ENCODE data around the gene GPER1.
"Not testable (repeated sequence)": the region's sequence is repeated elsewhere in the genome, so short reads cannot be mapped to it uniquely, and the experiment has no call there.

Gene GPER1

DNA sequence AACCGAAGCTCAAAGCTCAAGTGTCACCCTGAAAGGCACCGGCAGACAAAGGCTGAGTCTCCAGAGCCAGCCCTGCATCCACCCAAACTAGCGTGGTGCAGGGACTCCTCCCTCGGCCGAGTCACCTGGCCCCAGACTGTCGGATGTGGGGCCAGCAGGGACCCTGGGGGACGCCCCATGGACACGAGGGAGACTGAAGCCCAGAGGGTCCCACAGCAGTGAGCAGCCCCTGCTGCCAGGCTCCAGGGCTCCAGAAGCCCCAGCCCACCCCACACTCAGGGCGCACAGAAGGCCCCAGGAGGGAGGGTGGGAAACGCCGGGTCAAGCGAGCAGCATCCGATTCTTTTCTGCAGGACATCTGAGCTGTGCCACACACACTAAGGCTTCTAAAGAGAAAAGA is 23.3 kb upstream of the GPER1 start:
- Histone ChIP-seq H3K4me1 (ENCODE audit: control insufficient read depth, insufficient read depth, low read length) (peaks cover 3% of the 10 kb centered on the region), H3K36me3 (ENCODE audit: control insufficient read depth, insufficient read depth, low read length) (no peaks in the 10 kb centered on the region), H3K27me3 (ENCODE audit: control insufficient read depth, insufficient read depth, low read length) (no peaks in the 10 kb centered on the region), H3K9me3 (ENCODE audit: control insufficient read depth, insufficient read depth, low read length) (no peaks in the 10 kb centered on the region), H3K9ac (ENCODE audit: low read depth, low read length) (no peak overlapping the region), H3K4me3 (ENCODE audit: low read depth, low read length) (no peak overlapping the region)

DNA sequence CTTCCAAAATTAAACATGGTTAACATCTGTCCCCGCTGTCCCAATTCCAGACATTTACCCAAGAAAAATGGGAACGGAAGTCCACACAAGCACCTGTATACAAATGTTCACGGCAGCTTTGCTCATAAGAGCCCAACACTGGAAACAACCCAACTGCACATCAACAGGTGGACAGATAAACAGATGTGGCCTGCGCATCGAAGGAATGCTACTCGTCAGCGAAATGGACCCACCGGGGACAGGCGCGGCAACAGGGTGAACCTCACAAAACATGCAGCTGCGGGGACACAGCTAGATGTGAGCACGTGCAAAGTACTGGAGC is 22.7 kb upstream of the GPER1 start:
- H3K4me1 ChIP-seq (ENCODE audit: control insufficient read depth, insufficient read depth, low read length), result peaks cover under 1% of the 10 kb centered on the region
- H3K9ac ChIP-seq (ENCODE audit: low read depth, low read length), result no peak overlapping the region
- no peaks in the 10 kb centered on the region for H3K27me3 ChIP-seq (ENCODE audit: control insufficient read depth, insufficient read depth, low read length)
- no peaks in the 10 kb centered on the region for H3K36me3 ChIP-seq (ENCODE audit: control insufficient read depth, insufficient read depth, low read length)
- H3K9me3 ChIP-seq (ENCODE audit: control insufficient read depth, insufficient read depth, low read length), result no peaks in the 10 kb centered on the region
- no peak overlapping the region for H3K4me3 ChIP-seq (ENCODE audit: low read depth, low read length)

DNA sequence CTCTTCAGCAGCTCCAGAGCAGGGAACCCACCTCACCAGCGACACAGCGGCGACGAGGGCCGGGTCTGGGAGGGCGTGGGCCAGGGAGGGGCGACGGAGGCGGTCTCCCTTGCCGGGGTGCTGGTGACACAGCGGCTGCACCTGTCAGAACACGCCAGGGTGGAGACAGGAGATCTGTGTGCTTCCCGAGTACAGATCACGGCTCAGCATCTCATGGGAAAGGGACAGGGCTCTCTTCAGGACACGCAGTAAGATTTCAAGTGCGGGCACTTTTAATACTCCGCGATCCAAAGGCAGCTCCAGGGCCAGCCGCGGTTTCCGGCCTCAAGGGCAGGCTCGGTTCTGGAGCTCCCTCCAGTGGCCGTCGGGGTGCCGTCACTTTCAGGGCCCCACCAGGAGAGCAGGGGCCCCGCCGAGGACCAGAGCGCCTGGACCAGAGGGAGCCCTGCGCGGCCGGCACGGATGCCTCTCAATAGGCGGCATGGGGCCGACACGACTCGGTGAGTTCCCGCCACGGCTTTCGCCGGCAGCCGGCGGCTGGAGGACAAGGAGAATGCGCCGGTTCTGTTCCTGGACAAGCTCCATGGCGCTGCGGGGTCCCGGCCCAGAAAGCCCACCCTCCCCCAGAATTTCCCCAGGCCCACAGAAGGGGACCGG is 22.2 kb upstream of the GPER1 start:
- Histone ChIP-seq H3K9me3 (ENCODE audit: control insufficient read depth, insufficient read depth, low read length) (peaks cover 4% of the 10 kb centered on the region), H3K9ac (ENCODE audit: low read depth, low read length) (no peak overlapping the region), H3K27me3 (ENCODE audit: control insufficient read depth, insufficient read depth, low read length) (no peaks in the 10 kb centered on the region), H3K4me1 (ENCODE audit: control insufficient read depth, insufficient read depth, low read length) (no peaks in the 10 kb centered on the region), H3K4me3 (ENCODE audit: low read depth, low read length) (no peak overlapping the region), H3K36me3 (ENCODE audit: control insufficient read depth, insufficient read depth, low read length) (no peaks in the 10 kb centered on the region)

- Histone ChIP-seq H3K9me3 (ENCODE audit: control insufficient read depth, insufficient read depth, low read length) (peaks cover 4% of the 10 kb centered on the region), H3K4me3 (ENCODE audit: low read depth, low read length) (no peak overlapping the region), H3K27me3 (ENCODE audit: control insufficient read depth, insufficient read depth, low read length) (no peaks in the 10 kb centered on the region), H3K36me3 (ENCODE audit: control insufficient read depth, insufficient read depth, low read length) (no peaks in the 10 kb centered on the region), H3K4me1 (ENCODE audit: control insufficient read depth, insufficient read depth, low read length) (no peaks in the 10 kb centered on the region), H3K9ac (ENCODE audit: low read depth, low read length) (no peak overlapping the region)
These were observed 21.7 kb upstream of the GPER1 start for GRCh38 chr7:1066242-1066588.

DNA sequence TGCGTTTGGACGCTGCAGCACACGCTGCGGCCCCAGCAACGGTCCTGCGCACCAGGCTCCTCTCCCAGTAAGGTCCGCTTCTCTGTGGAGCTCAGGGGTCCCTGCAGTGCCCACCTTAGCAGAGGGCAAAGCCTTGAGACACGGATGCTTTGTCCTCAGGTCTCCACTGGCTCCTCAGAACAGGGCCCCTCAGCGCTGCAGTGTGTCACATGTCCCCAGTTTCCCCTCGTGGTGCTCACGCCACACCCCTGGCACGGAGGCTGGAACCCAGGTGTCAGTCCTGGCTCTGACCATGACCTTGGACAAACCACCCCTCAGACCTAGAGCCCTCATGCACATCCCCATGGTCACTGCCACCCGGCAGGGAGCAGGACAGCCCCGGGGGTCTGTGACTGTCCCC is 19.9 kb upstream of the GPER1 start:
- Histone ChIP-seq H3K27me3 (ENCODE audit: control insufficient read depth, insufficient read depth, low read length) (no peaks in the 10 kb centered on the region), H3K36me3 (ENCODE audit: control insufficient read depth, insufficient read depth, low read length) (no peaks in the 10 kb centered on the region), H3K4me3 (ENCODE audit: low read depth, low read length) (no peak overlapping the region), H3K9me3 (ENCODE audit: control insufficient read depth, insufficient read depth, low read length) (peaks cover 4% of the 10 kb centered on the region), H3K9ac (ENCODE audit: low read depth, low read length) (no peak overlapping the region), H3K4me1 (ENCODE audit: control insufficient read depth, insufficient read depth, low read length) (no peaks in the 10 kb centered on the region)

GRCh38 chr7:1068619-1069018 is 19.3 kb upstream of the GPER1 start:
- H3K9me3 ChIP-seq (ENCODE audit: control insufficient read depth, insufficient read depth, low read length), result peaks cover 4% of the 10 kb centered on the region
- H3K36me3 ChIP-seq (ENCODE audit: control insufficient read depth, insufficient read depth, low read length), result no peaks in the 10 kb centered on the region
- H3K4me1 ChIP-seq (ENCODE audit: control insufficient read depth, insufficient read depth, low read length), result no peaks in the 10 kb centered on the region
- H3K4me3 ChIP-seq (ENCODE audit: low read depth, low read length), result no peak overlapping the region
- no peak overlapping the region for H3K9ac ChIP-seq (ENCODE audit: low read depth, low read length)
- no peaks in the 10 kb centered on the region for H3K27me3 ChIP-seq (ENCODE audit: control insufficient read depth, insufficient read depth, low read length)

- no peak overlapping the region for H3K4me3 ChIP-seq (ENCODE audit: low read depth, low read length)
- no peaks in the 10 kb centered on the region for H3K27me3 ChIP-seq (ENCODE audit: control insufficient read depth, insufficient read depth, low read length)
- H3K4me1 ChIP-seq (ENCODE audit: control insufficient read depth, insufficient read depth, low read length), result no peaks in the 10 kb centered on the region
- no peaks in the 10 kb centered on the region for H3K36me3 ChIP-seq (ENCODE audit: control insufficient read depth, insufficient read depth, low read length)
- H3K9ac ChIP-seq (ENCODE audit: low read depth, low read length), result no peak overlapping the region
- peaks cover 4% of the 10 kb centered on the region for H3K9me3 ChIP-seq (ENCODE audit: control insufficient read depth, insufficient read depth, low read length)
These were observed 17.3 kb upstream of the GPER1 start for GRCh38 chr7:1070544-1071011.

DNA sequence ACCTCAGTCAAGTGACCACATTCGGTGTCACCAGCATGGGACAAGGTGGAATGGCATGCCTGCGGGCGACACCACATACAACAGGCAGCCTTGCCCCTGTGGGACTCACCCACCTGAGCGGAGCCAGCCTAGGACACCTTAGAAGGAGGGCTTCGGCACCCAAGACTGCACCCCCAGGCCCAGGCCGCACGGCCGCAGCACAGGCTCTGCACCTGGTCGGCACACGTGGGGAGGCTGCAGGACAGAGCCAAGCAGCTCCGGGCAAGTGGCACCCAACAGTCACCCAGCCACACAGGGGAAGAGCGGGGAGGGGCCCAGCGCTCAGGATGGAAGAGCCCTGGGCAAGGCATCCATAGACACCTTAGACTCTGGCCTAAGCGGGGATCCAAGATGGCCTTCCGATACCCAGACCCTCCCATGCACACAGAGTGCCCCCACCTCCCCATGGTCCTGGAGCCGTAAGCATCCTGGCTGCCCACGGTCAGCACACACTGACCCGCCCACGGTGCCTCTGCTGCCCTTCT is 16.1 kb upstream of the GPER1 start:
- H3K4me1 ChIP-seq (ENCODE audit: control insufficient read depth, insufficient read depth, low read length), result no peaks in the 10 kb centered on the region
- no peaks in the 10 kb centered on the region for H3K27me3 ChIP-seq (ENCODE audit: control insufficient read depth, insufficient read depth, low read length)
- H3K9ac ChIP-seq (ENCODE audit: low read depth, low read length), result no peak overlapping the region
- H3K4me3 ChIP-seq (ENCODE audit: low read depth, low read length), result no peak overlapping the region
- peaks cover 4% of the 10 kb centered on the region for H3K9me3 ChIP-seq (ENCODE audit: control insufficient read depth, insufficient read depth, low read length)
- peaks cover 2% of the 10 kb centered on the region for H3K36me3 ChIP-seq (ENCODE audit: control insufficient read depth, insufficient read depth, low read length)

GRCh38 chr7:1073142-1073977 is 14.6 kb upstream of the GPER1 start:
- Histone ChIP-seq H3K4me1 (ENCODE audit: control insufficient read depth, insufficient read depth, low read length) (no peaks in the 10 kb centered on the region), H3K4me3 (ENCODE audit: low read depth, low read length) (no peak overlapping the region), H3K9ac (ENCODE audit: low read depth, low read length) (no peak overlapping the region), H3K27me3 (ENCODE audit: control insufficient read depth, insufficient read depth, low read length) (no peaks in the 10 kb centered on the region), H3K36me3 (ENCODE audit: control insufficient read depth, insufficient read depth, low read length) (peaks cover 2% of the 10 kb centered on the region), H3K9me3 (ENCODE audit: control insufficient read depth, insufficient read depth, low read length) (peaks cover 4% of the 10 kb centered on the region)

DNA sequence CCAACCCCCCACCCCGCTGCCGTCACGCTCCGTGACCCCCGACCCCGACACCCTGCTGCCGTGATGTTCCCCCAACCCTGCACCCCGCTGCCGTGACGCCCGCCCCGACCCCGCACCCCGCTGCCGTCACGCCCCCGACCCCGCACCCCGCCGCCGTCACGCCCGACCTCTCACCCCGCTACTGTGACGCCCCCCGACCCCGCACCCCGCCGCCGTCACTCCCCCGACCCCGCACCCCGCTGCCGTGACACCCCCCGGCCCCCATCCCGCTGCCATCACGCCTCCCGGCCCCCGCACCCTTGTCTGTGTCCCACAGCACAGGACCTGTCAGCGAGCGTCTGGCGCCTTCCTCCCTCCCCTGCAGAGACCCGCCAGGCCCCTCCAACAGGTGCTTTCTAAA is 13.9 kb upstream of the GPER1 start:
- H3K9ac ChIP-seq (ENCODE audit: low read depth, low read length); H3K27me3 ChIP-seq (ENCODE audit: control insufficient read depth, insufficient read depth, low read length); H3K9me3 ChIP-seq (ENCODE audit: control insufficient read depth, insufficient read depth, low read length); H3K4me3 ChIP-seq (ENCODE audit: low read depth, low read length); H3K4me1 ChIP-seq (ENCODE audit: control insufficient read depth, insufficient read depth, low read length); H3K36me3 ChIP-seq (ENCODE audit: control insufficient read depth, insufficient read depth, low read length): not testable (repeated sequence)

DNA sequence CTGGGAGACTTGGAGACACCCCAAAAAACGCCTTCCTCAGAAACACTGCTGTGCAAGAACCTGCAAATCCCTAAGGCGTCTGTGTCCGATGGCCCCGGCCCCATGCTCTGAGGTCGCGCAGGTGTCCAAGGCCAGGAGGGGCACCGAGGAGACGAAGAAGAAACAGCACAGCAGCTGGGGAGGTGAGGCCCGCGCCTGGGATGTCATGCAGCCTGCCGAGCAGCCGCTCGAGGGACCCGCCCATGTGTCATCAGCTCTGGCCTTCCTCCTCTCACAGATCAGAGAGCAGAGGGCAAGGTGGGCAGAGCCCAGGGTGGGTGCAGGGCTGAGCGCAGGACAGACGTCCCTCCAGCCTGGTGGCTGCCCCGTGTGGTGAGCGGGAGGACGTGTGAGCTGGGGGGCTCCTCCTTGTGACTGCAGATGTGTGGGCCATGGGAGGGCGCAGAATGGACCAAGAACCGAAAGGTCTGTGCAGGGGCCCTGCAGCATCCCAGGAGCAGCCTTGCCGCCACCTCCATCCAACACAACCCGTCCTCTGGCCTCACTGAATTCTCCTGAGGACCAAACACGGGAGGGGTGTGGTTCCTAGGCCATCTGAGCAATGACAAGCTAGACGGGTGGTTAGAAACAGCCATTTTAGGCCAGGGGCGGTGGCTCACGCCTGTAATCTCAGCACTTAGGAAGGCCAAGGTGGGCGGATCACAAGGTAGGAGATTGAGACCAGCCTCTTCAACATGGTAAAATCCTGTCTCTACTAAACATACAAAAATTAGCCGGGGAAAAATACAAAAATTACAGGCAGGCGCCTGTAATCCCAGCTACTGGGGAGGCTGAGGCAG is 13.1 kb upstream of the GPER1 start:
- H3K36me3 ChIP-seq (ENCODE audit: control insufficient read depth, insufficient read depth, low read length), result peaks cover 2% of the 10 kb centered on the region
- no peak overlapping the region for H3K9ac ChIP-seq (ENCODE audit: low read depth, low read length)
- H3K4me3 ChIP-seq (ENCODE audit: low read depth, low read length), result no peak overlapping the region
- no peaks in the 10 kb centered on the region for H3K27me3 ChIP-seq (ENCODE audit: control insufficient read depth, insufficient read depth, low read length)
- H3K4me1 ChIP-seq (ENCODE audit: control insufficient read depth, insufficient read depth, low read length), result no peaks in the 10 kb centered on the region
- H3K9me3 ChIP-seq (ENCODE audit: control insufficient read depth, insufficient read depth, low read length), result peaks cover 4% of the 10 kb centered on the region

Measured in iPS-15b (cell line).